CD8-positive, alpha-beta memory T cell (primary cell): ENCODE data around the gene OR56A4. TPM values are rescaled to one million over a fixed set of nuclear protein-coding genes. Genes with fewer than 3 reads are reported as not detected.

ENCODE experiments used
- CTCF ChIA-PET: fragments of 350-600 bp; sonication (Branson Sonifier 250); formaldehyde crosslinking; loops from one replicate; lab custom pipeline; 2021; ENCODE audit warnings: antibody characterized with exemption; lab: Charles Lee
- POLR2A ChIA-PET: fragments of 350-600 bp; sonication (Branson Sonifier 250); formaldehyde crosslinking; loops from one replicate; lab custom pipeline; 2021; ENCODE audit warnings: antibody characterized with exemption; lab: Charles Lee
- DNase-seq, 5 donors: peaks; one replicate each; pipeline versions ENCODE4 v3.0.0 to v3.0.0-alpha.2; 2020 to 2022; ENCODE audit warnings: mixed read lengths in 1 of 5
- H3K27ac ChIP-seq: one replicate; pipeline ENCODE4 v1.7.0; 2013; ENCODE audit warnings: low read depth, mild to moderate bottlenecking, low read length, moderate library complexity
- H3K27me3 ChIP-seq: 2 replicates; pipeline ENCODE4 v1.7.0; 2013; ENCODE audit warnings: low read length, mild to moderate bottlenecking; ENCODE audit not compliant: insufficient read depth, poor library complexity, severe bottlenecking
- H3K36me3 ChIP-seq: 2 replicates; pipeline ENCODE4 v1.7.0; 2013; ENCODE audit warnings: mild to moderate bottlenecking, low read length, moderate library complexity; ENCODE audit not compliant: insufficient read depth
- H3K4me1 ChIP-seq: 2 replicates; pipeline ENCODE4 v1.7.0; 2013; ENCODE audit warnings: mild to moderate bottlenecking, low read length, moderate library complexity; ENCODE audit not compliant: insufficient read depth
- H3K4me3 ChIP-seq: 2 replicates; pipeline ENCODE4 v1.7.0; 2013; ENCODE audit warnings: mild to moderate bottlenecking, low read length
- H3K9me3 ChIP-seq: 2 replicates; pipeline ENCODE4 v1.7.0; 2013; ENCODE audit warnings: mild to moderate bottlenecking, low read length
- H3K27ac Mint-ChIP-seq, 8 donors: one replicate each; pipeline ENCODE4 v1.8.0; 2020 to 2021; ENCODE audit warnings: mixed read lengths in 8 of 8, mild to moderate bottlenecking in 6 of 8, inconsistent platforms in 3 of 8, moderate library complexity in 3 of 8
- H3K27me3 Mint-ChIP-seq, 2 donors: one replicate each; pipeline ENCODE4 v1.8.0; 2020 to 2021; ENCODE audit warnings: mixed read lengths in 2 of 2, mild to moderate bottlenecking in 1 of 2, moderate library complexity in 1 of 2
- H3K36me3 Mint-ChIP-seq, 3 donors: one replicate each; pipeline ENCODE4 v1.8.0; 2020 to 2021; ENCODE audit warnings: mixed read lengths in 3 of 3, inconsistent platforms in 1 of 3, mild to moderate bottlenecking in 1 of 3
- H3K4me1 Mint-ChIP-seq, 3 donors: one replicate each; pipeline ENCODE4 v1.8.0; 2020 to 2021; ENCODE audit warnings: mixed read lengths in 3 of 3, inconsistent platforms in 1 of 3, mild to moderate bottlenecking in 1 of 3
- H3K4me3 Mint-ChIP-seq, 7 donors: one replicate each; pipeline ENCODE4 v1.8.0; 2020 to 2021; ENCODE audit warnings: mixed read lengths in 7 of 7, mild to moderate bottlenecking in 6 of 7, moderate library complexity in 4 of 7, inconsistent platforms in 2 of 7
- H3K9me3 Mint-ChIP-seq, 5 donors: one replicate each; pipeline ENCODE4 v1.8.0; 2020 to 2022; ENCODE audit warnings: mixed read lengths in 5 of 5, mild to moderate bottlenecking in 3 of 5, moderate library complexity in 2 of 5, inconsistent platforms in 1 of 5
- polyA plus RNA-seq: library from polyadenylated mRNA; unstranded; fragments of 300-500 nt; fragmentation: Illumina TruSeq; gene quantifications from one replicate; pipeline ENCODE4 v1.2.3, GENCODE V29; 2021
- total RNA-seq, 2 experiments: library from RNA; stranded (reverse); gene quantifications; one replicate each; pipeline ENCODE4 v1.2.3, GENCODE V29; 2021

OR56A4 gene
- total and polyA plus RNA-seq, 3 experiments from 2014 or later = not detected

- Mint-ChIP-seq H3K9me3 (peaks cover 14 to 18% (median 17%) of the 10 kb centered on the region in 5 donors), H3K27me3 (peaks cover 18 to 41% of the 10 kb centered on the region in 2 donors), H3K36me3 (peaks cover 0 to 19% (median 0%) of the 10 kb centered on the region in 3 donors), H3K27ac (peak overlapping the region in 1 of 8 donors; percentile 10), H3K4me3 (no peak overlapping the region), H3K4me1 (no peaks in the 10 kb centered on the region)
- Histone ChIP-seq H3K27ac (no peak overlapping the region), H3K27me3 (no peaks in the 10 kb centered on the region), H3K4me1 (no peaks in the 10 kb centered on the region), H3K36me3 (no peaks in the 10 kb centered on the region), H3K9me3 (no peaks in the 10 kb centered on the region), H3K4me3 (no peak overlapping the region)
- no peak for DNase-seq
- ChIA-PET CTCF (interaction anchor here (1.5 kb wide), 1 partner anchor 9 kb away, joined by 3 read pairs; no protein-coding TSS in a partner anchor), POLR2A (no interaction called here)
Measured at GRCh38 chr11:6013042-6013441, 6.3 kb upstream of the OR56A4 start.

- H3K36me3 ChIP-seq = no peaks in the 10 kb centered on the region
- no peak for DNase-seq
- Mint-ChIP-seq H3K27me3 (peaks cover 18 to 40% of the 10 kb centered on the region in 2 donors), H3K4me1 (no peaks in the 10 kb centered on the region), H3K4me3 (no peak overlapping the region), H3K9me3 (peaks cover 8 to 13% (median 11%) of the 10 kb centered on the region in 5 donors), H3K36me3 (peaks cover 0 to 18% (median 0%) of the 10 kb centered on the region in 3 donors), H3K27ac (peak overlapping the region in 1 of 8 donors; percentile 10)
- H3K27ac ChIP-seq = no peak overlapping the region
- no peak overlapping the region for H3K4me3 ChIP-seq
- no peaks in the 10 kb centered on the region for H3K9me3 ChIP-seq
- no peaks in the 10 kb centered on the region for H3K27me3 ChIP-seq
- H3K4me1 ChIP-seq = no peaks in the 10 kb centered on the region
- ChIA-PET POLR2A (no interaction called here), CTCF (interaction anchor here (1.5 kb wide), 1 partner anchor 10 kb away, joined by 3 read pairs; no protein-coding TSS in a partner anchor)
Measured at GRCh38 chr11:6012035-6012668, 5.4 kb upstream of the OR56A4 start.

- no peak overlapping the region for H3K27ac Mint-ChIP-seq
- ChIA-PET CTCF (no interaction called here), POLR2A (no interaction called here)
- no peaks in the 10 kb centered on the region for H3K36me3 Mint-ChIP-seq
- no peaks in the 10 kb centered on the region for H3K27me3 ChIP-seq
- H3K9me3 Mint-ChIP-seq = no peaks in the 10 kb centered on the region
- no peaks in the 10 kb centered on the region for H3K4me1 Mint-ChIP-seq
- H3K4me3 ChIP-seq = no peak overlapping the region
- no peaks in the 10 kb centered on the region for H3K36me3 ChIP-seq
- no peak overlapping the region for H3K27ac ChIP-seq
- H3K27me3 Mint-ChIP-seq = peaks cover 8 to 46% of the 10 kb centered on the region in 2 donors
- H3K9me3 ChIP-seq = no peaks in the 10 kb centered on the region
- H3K4me3 Mint-ChIP-seq = no peak overlapping the region
- DNase-seq = no peak
- H3K4me1 ChIP-seq = no peaks in the 10 kb centered on the region
Measured at GRCh38 chr11:6006395-6006794, 351 bp downstream of the OR56A4 start.

DNA sequence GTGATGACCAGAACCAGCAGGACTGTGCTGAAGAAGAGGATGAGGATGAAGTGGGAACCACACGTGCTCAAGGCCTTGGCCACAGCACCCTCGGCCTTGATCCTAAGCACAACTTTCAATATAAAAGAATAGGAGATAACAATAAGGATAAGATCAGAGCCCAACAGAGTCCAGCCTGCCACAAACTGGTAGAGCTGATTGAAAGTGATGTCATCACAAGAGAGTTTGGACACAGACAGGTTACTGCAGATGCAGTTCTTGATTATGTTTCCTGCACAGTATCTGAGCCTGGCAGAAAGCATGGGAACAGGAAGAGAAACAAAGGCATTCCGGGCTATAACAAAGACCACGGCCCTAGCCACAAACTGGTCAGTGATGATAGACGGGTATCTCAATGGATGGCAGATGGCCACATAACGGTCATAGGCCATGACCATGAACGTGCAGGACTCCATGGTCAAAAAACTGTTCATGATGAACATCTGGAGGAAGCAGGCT is 4.5 kb downstream of the OR56A4 start:
- Histone ChIP-seq H3K36me3 (no peaks in the 10 kb centered on the region), H3K4me3 (no peak overlapping the region), H3K4me1 (no peaks in the 10 kb centered on the region), H3K9me3 (no peaks in the 10 kb centered on the region), H3K27ac (no peak overlapping the region), H3K27me3 (no peaks in the 10 kb centered on the region)
- ChIA-PET CTCF (no interaction called here), POLR2A (no interaction called here)
- Mint-ChIP-seq H3K27ac (no peak overlapping the region), H3K9me3 (no peaks in the 10 kb centered on the region), H3K4me3 (no peak overlapping the region), H3K36me3 (no peaks in the 10 kb centered on the region), H3K27me3 (peaks cover 8 to 36% of the 10 kb centered on the region in 2 donors), H3K4me1 (no peaks in the 10 kb centered on the region)
- no peak for DNase-seq

DNA sequence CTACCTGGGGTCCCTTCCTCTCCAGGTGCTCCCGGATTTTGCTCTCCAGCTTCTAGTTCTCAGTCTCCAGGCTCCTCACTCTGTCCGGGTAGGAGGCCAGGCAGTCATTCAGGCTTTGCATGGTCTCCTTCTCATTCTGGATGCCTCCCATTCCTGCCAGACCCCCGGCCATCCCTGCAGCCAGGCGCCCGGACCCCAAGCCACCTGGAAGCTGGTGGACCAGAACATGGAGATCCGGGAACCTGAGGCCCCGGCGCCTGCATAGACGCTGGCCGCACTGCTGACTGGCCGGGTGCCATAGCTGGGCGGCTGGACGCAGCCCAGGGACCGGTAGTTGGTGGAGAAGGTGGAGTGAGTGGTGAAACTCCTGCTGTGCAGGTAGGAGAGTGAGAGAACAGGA is 12.0 kb downstream of the OR56A4 start:
- H3K36me3 Mint-ChIP-seq = no peaks in the 10 kb centered on the region
- Histone ChIP-seq H3K4me1 (no peaks in the 10 kb centered on the region), H3K4me3 (no peak overlapping the region), H3K36me3 (no peaks in the 10 kb centered on the region), H3K27me3 (no peaks in the 10 kb centered on the region), H3K9me3 (no peaks in the 10 kb centered on the region), H3K27ac (no peak overlapping the region)
- CTCF ChIA-PET = no interaction called here
- H3K4me3 Mint-ChIP-seq = no peak overlapping the region
- POLR2A ChIA-PET = no interaction called here
- H3K27ac Mint-ChIP-seq = no peak overlapping the region
- H3K4me1 Mint-ChIP-seq = no peaks in the 10 kb centered on the region
- H3K9me3 Mint-ChIP-seq = no peaks in the 10 kb centered on the region
- DNase-seq = no peak
- H3K27me3 Mint-ChIP-seq = peaks cover 2 to 31% of the 10 kb centered on the region in 2 donors

DNA sequence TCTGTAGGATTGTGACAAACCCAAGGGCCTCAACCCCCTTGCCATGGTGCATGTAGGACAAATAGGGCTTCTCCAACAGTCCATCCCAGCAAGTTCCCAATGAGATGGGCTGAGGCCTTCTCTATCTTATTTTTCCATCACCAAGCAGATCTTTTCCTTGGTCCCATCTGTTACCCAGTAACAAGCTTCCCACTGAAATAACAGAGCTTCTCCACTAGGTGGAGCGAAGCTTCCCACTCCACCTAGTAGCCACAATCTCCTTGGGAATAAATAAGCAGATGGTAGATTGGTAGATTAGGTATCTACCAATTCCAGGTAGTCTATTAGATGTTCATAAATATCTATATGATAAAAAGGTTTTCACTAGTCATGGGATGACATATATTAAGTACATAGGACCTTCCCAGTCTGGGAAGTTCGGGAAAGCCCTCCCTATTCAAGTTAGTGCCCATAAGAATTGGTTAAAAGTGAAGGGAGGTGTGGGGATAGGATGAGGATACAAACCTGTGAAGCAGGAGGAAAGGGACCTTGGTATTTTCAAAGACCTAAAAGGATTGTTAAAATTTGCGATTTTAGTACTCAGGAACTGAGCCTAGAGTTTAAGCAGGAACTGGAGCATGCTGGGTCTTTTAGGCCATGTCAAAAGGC is 14.0 kb downstream of the OR56A4 start:
- no peak overlapping the region for H3K4me3 Mint-ChIP-seq
- no peaks in the 10 kb centered on the region for H3K36me3 Mint-ChIP-seq
- DNase-seq = no peak
- ChIA-PET CTCF (no interaction called here), POLR2A (no interaction called here)
- no peaks in the 10 kb centered on the region for H3K9me3 Mint-ChIP-seq
- H3K4me1 ChIP-seq = no peaks in the 10 kb centered on the region
- H3K9me3 ChIP-seq = no peaks in the 10 kb centered on the region
- no peak overlapping the region for H3K4me3 ChIP-seq
- H3K27ac Mint-ChIP-seq = no peak overlapping the region
- peaks cover 3 to 31% of the 10 kb centered on the region in 2 donors for H3K27me3 Mint-ChIP-seq
- no peaks in the 10 kb centered on the region for H3K36me3 ChIP-seq
- H3K27ac ChIP-seq = no peak overlapping the region
- H3K4me1 Mint-ChIP-seq = no peaks in the 10 kb centered on the region
- no peaks in the 10 kb centered on the region for H3K27me3 ChIP-seq

DNA sequence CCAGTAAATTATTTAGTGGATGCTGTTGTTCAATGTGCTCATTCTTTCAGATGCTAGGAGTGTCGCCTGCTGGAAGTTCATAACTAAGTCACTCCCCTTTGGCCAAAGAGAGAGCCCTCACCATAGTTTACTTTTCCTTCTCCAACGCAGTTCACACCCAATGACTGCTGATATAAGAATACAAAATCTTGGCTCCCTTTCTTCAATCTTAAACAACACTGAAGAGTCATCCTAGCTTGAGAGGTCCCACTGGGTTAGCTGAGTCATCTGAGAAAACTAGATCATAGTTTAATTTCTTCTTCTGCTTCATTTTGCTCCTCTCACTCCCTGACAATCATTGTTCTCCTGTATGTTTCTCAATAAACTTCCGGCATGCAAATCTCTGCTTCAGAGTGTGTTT is 14.6 kb downstream of the OR56A4 start:
- Mint-ChIP-seq H3K27me3 (peaks cover 3 to 31% of the 10 kb centered on the region in 2 donors), H3K4me3 (no peak overlapping the region), H3K36me3 (no peaks in the 10 kb centered on the region), H3K27ac (no peak overlapping the region), H3K9me3 (no peaks in the 10 kb centered on the region), H3K4me1 (no peaks in the 10 kb centered on the region)
- Histone ChIP-seq H3K36me3 (no peaks in the 10 kb centered on the region), H3K4me3 (no peak overlapping the region), H3K27me3 (no peaks in the 10 kb centered on the region), H3K27ac (no peak overlapping the region), H3K9me3 (no peaks in the 10 kb centered on the region), H3K4me1 (no peaks in the 10 kb centered on the region)
- ChIA-PET POLR2A (no interaction called here), CTCF (no interaction called here)
- DNase-seq = no peak

GRCh38 chr11:5989203-5989602 is 17.5 kb downstream of the OR56A4 start:
- Histone ChIP-seq H3K27ac (no peak overlapping the region), H3K27me3 (no peaks in the 10 kb centered on the region), H3K36me3 (no peaks in the 10 kb centered on the region), H3K9me3 (no peaks in the 10 kb centered on the region), H3K4me3 (no peak overlapping the region), H3K4me1 (no peaks in the 10 kb centered on the region)
- ChIA-PET CTCF (no interaction called here), POLR2A (no interaction called here)
- no peak overlapping the region for H3K4me3 Mint-ChIP-seq
- no peak overlapping the region for H3K27ac Mint-ChIP-seq
- H3K27me3 Mint-ChIP-seq = peaks cover 3 to 34% of the 10 kb centered on the region in 2 donors
- DNase-seq = no peak
- H3K4me1 Mint-ChIP-seq = no peaks in the 10 kb centered on the region
- no peaks in the 10 kb centered on the region for H3K9me3 Mint-ChIP-seq
- no peaks in the 10 kb centered on the region for H3K36me3 Mint-ChIP-seq
